OCI-LY1 (cell line): ENCODE results near the gene CLCN5.

Experiments
- H2AFZ ChIP-seq: fragments of 200-600 bp; sonication (generic), shearing (Covaris generic); 2 replicates; pipeline ENCODE4 v1.6.0; 2014; ENCODE audit warnings: antibody characterized with exemption, mild to moderate bottlenecking, low read length
- H3F3A ChIP-seq: fragments of 200-600 bp; sonication (generic), shearing (Covaris generic); 2 replicates; pipeline ENCODE4 v1.6.0; 2014; ENCODE audit warnings: mild to moderate bottlenecking, antibody characterized with exemption, low read length, moderate library complexity; ENCODE audit not compliant: insufficient read depth
- H3K27ac ChIP-seq: fragments of 200-600 bp; sonication (generic); 2 replicates; pipeline ENCODE4 v1.5.1; 2014; ENCODE audit warnings: low read length, mixed run types, mild to moderate bottlenecking, low read depth; ENCODE audit not compliant: poor library complexity, severe bottlenecking
- H3K27me3 ChIP-seq: fragments of 200-600 bp; sonication (generic); 2 replicates; pipeline ENCODE4 v1.6.0; 2014; ENCODE audit warnings: antibody characterized with exemption, mild to moderate bottlenecking, low read length, moderate library complexity; ENCODE audit not compliant: insufficient read depth
- H3K36me3 ChIP-seq: fragments of 200-600 bp; sonication (generic); 2 replicates; pipeline ENCODE4 v1.6.1; 2014; ENCODE audit warnings: mild to moderate bottlenecking, antibody characterized with exemption, low read length, moderate library complexity, mixed read lengths; ENCODE audit not compliant: insufficient read depth
- H3K4me1 ChIP-seq: fragments of 200-600 bp; sonication (generic); 2 replicates; pipeline ENCODE4 v1.5.1; 2014; ENCODE audit warnings: mild to moderate bottlenecking, low read length, moderate library complexity; ENCODE audit not compliant: insufficient read depth, severe bottlenecking
- H3K4me2 ChIP-seq: fragments of 200-600 bp; sonication (generic), shearing (Covaris generic); 2 replicates; pipeline ENCODE4 v1.6.1; 2014; ENCODE audit warnings: low read length
- H3K4me3 ChIP-seq: fragments of 200-600 bp; sonication (generic); 2 replicates; pipeline ENCODE4 v1.5.1; 2014; ENCODE audit warnings: low read length, low read depth, mild to moderate bottlenecking, mixed read lengths; ENCODE audit not compliant: poor library complexity, severe bottlenecking
- H3K79me2 ChIP-seq: fragments of 200-600 bp; shearing (Covaris generic); 2 replicates; pipeline ENCODE4 v1.6.1; 2016; ENCODE audit warnings: mixed run types, low read length, mixed read lengths; ENCODE audit not compliant: insufficient read depth
- H3K9ac ChIP-seq: fragments of 200-600 bp; sonication (generic), shearing (Covaris generic); 2 replicates; pipeline ENCODE4 v1.6.1; 2014; ENCODE audit warnings: mild to moderate bottlenecking, low read length, mixed read lengths
- H3K9me2 ChIP-seq: fragments of 200-600 bp; sonication (generic), shearing (Covaris generic); 2 replicates; pipeline ENCODE4 v1.6.1; 2014; ENCODE audit warnings: low read depth, mild to moderate bottlenecking, low read length, mixed read lengths
- H3K9me3 ChIP-seq: fragments of 200-600 bp; shearing (Covaris generic); 2 replicates; pipeline ENCODE4 v1.6.1; 2014; ENCODE audit warnings: low read length, mixed read lengths
- H4K20me1 ChIP-seq: fragments of 200-600 bp; sonication (generic), shearing (Covaris generic); 2 replicates; pipeline ENCODE4 v1.6.0; 2016; ENCODE audit warnings: mild to moderate bottlenecking, low read length; ENCODE audit not compliant: insufficient read depth
- EZH2 ChIP-seq: fragments of 200-600 bp; sonication (generic), shearing (Covaris generic); IDR thresholded peaks from 2 replicates; pipeline ENCODE4 v1.8.0; 2017; ENCODE audit warnings: borderline replicate concordance, mixed run types, mild to moderate bottlenecking, antibody characterized with exemption, low read length, moderate library complexity, mixed read lengths
- TF ChIP-seq, protein P1 (sequence below): fragments of 200-600 bp; sonication (generic), shearing (Covaris generic); IDR thresholded peaks from 2 replicates; pipeline ENCODE4 v1.5.1; 2017; ENCODE audit warnings: mild to moderate bottlenecking, antibody characterized with exemption, low read length, moderate library complexity, mixed read lengths

CLCN5 gene

DNA sequence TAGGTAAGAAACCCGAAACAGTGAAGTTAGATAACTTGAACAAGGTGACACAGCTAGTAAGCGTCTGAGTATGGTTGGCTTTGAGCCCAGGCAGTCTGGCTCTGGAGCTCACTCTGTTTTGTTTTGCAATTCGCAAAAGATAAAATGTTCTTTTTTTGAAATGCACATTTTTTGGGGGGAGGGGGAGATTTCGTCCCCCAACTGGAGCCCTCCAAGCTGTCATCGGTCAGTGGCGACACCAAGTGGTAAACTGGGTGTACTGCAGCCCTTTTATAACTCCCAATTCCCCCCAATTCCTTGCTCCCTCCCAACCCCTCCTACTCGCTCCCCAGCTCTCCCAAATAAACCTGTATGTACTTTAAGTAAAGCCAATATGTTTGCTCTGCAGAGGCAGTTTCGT is 2.8 kb upstream of the CLCN5 start:
- Histone ChIP-seq H3K27ac (no peak overlapping the region), H3K9ac (no peak overlapping the region), H3K4me3 (no peak overlapping the region), H3K9me3 (no peaks in the 10 kb centered on the region), H3K4me2 (no peak overlapping the region; the same call in 1 of the 2 replicates), H3K36me3 (no peaks in the 10 kb centered on the region), H4K20me1 (no peaks in the 10 kb centered on the region), H3F3A (no peaks in the 10 kb centered on the region), H3K27me3 (no peaks in the 10 kb centered on the region), H3K4me1 (peaks cover 20% of the 10 kb centered on the region), H2AFZ (no peak overlapping the region), H3K79me2 (no peaks in the 10 kb centered on the region), H3K9me2 (no peaks in the 10 kb centered on the region)
- no peak for TF ChIP-seq EZH2
- TF ChIP-seq, protein P1, sequence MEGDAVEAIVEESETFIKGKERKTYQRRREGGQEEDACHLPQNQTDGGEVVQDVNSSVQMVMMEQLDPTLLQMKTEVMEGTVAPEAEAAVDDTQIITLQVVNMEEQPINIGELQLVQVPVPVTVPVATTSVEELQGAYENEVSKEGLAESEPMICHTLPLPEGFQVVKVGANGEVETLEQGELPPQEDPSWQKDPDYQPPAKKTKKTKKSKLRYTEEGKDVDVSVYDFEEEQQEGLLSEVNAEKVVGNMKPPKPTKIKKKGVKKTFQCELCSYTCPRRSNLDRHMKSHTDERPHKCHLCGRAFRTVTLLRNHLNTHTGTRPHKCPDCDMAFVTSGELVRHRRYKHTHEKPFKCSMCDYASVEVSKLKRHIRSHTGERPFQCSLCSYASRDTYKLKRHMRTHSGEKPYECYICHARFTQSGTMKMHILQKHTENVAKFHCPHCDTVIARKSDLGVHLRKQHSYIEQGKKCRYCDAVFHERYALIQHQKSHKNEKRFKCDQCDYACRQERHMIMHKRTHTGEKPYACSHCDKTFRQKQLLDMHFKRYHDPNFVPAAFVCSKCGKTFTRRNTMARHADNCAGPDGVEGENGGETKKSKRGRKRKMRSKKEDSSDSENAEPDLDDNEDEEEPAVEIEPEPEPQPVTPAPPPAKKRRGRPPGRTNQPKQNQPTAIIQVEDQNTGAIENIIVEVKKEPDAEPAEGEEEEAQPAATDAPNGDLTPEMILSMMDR = peak; percentile 68

DNA sequence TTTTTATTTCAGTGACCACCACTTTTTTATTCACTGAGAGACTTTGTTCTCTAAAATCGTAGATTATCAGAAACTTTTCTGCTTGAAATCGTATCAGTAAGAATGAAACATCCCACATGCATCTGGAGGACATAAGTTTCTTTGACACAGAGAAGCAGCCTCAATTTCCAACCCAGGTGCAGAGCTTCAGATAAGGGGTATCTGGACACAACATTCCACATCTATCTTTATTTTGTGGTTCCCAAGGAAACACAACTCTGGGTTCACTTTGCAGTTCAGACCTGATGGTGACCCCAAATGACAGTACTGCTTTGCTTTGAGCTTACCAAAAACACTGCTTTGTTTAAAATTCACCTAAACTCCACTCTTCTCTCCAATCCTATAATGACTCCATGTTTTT is 1.3 kb upstream of the CLCN5 start:
- Histone ChIP-seq H3F3A (no peaks in the 10 kb centered on the region), H3K4me1 (peaks cover 23% of the 10 kb centered on the region), H3K27me3 (no peaks in the 10 kb centered on the region), H3K27ac (no peak overlapping the region), H4K20me1 (no peaks in the 10 kb centered on the region), H3K9ac (no peak overlapping the region), H3K9me3 (no peaks in the 10 kb centered on the region), H3K4me3 (no peak overlapping the region), H3K36me3 (no peaks in the 10 kb centered on the region; the same call in 1 of the 2 replicates), H2AFZ (no peak overlapping the region), H3K79me2 (no peaks in the 10 kb centered on the region), H3K9me2 (no peaks in the 10 kb centered on the region), H3K4me2 (no peak overlapping the region)
- TF ChIP-seq, protein P1 = no peak
- no peak for TF ChIP-seq EZH2

DNA sequence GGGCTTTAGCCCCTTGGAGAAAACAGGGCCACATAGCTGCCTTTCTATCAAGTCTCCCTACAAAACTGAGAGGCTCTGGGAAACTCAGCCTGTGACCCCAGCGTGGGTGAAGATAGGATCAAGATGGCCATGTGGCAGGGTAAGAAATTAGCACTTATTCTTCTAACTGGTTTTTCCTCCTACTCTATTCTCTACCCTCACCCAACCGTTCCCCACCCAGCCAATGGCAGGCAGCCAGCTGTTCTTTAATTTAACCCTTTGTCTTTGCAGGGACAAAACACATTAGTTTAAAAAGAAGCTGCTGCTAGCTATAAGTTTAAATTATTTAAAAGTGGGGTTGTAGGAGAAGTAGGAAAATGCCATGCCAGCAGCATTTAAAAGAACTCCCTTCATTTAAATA is 2.8 kb downstream of the CLCN5 start:
- no peaks in the 10 kb centered on the region for H3K9me3 ChIP-seq
- no peak overlapping the region for H3K9ac ChIP-seq
- H3K27me3 ChIP-seq = no peaks in the 10 kb centered on the region

More for the DNA sequence above, 2.8 kb downstream of the CLCN5 start:
- Histone ChIP-seq H3F3A (no peaks in the 10 kb centered on the region), H2AFZ (no peak overlapping the region), H3K79me2 (no peaks in the 10 kb centered on the region), H3K4me2 (peak overlapping the region; percentile 17; the same call in 1 of the 2 replicates), H3K9me2 (no peaks in the 10 kb centered on the region), H3K27ac (no peak overlapping the region), H3K36me3 (no peaks in the 10 kb centered on the region; the same call in none of the 2 replicates), H3K4me1 (peaks cover 23% of the 10 kb centered on the region), H4K20me1 (no peaks in the 10 kb centered on the region), H3K4me3 (no peak overlapping the region)
- TF ChIP-seq, protein P1 = no peak
- no peak for TF ChIP-seq EZH2
